HEK293 (cell line): ENCODE data around the gene ZGLP1.

Experiments used
- CTCF ChIA-PET: fragments of 350-600 bp; formaldehyde crosslinking; extraction: SDS; loops from one replicate; lab custom pipeline; 2021; ENCODE audit warnings: antibody characterized with exemption; lab: Yijun Ruan, JAX
- POLR2A ChIA-PET: fragments of 300-600 bp; formaldehyde crosslinking; extraction: SDS; loops from one replicate; lab custom pipeline; 2020; ENCODE audit warnings: antibody characterized with exemption, inconsistent platforms; lab: Yijun Ruan, JAX
- H3K27ac ChIP-seq: fragments of 200-500 bp; sonication (Bioruptor generic); 2 replicates; pipeline ENCODE4 v1.5.1; 2014; ENCODE audit warnings: low read depth, low read length, control low read depth, inconsistent platforms; ENCODE audit errors: extremely low read depth
- H3K36me3 ChIP-seq, 2 experiments: fragments of 200-500 bp in 1 of 2; sonication (Bioruptor generic) in 1 of 2; 1 replicate in 1 of 2; 2 replicates in 1 of 2; pipeline ENCODE4 v1.5.1; 2014 to 2017; ENCODE audit warnings: inconsistent platforms in 2 of 2, low read length in 2 of 2; ENCODE audit not compliant: control insufficient read depth in 2 of 2, insufficient read depth in 1 of 2
- H3K4me1 ChIP-seq: fragments of 200-500 bp; sonication (Bioruptor generic); 2 replicates; pipeline ENCODE4 v1.5.1; 2014; ENCODE audit warnings: mild to moderate bottlenecking, low read length, inconsistent platforms; ENCODE audit not compliant: control insufficient read depth, insufficient read depth
- H3K4me3 ChIP-seq: 2 replicates; pipeline ENCODE4 v1.5.1; 2011; ENCODE audit warnings: low read depth, mild to moderate bottlenecking, control low read depth, low read length, moderate library complexity
- H3K9me3 ChIP-seq: fragments of 200-500 bp; sonication (Bioruptor generic); 2 replicates; pipeline ENCODE4 v1.5.1; 2014; ENCODE audit warnings: low read depth, low read length, inconsistent platforms; ENCODE audit not compliant: control insufficient read depth, insufficient read depth
- BCL11B ChIP-seq: fragments of 450-650 bp; formaldehyde crosslinking; IDR thresholded peaks from 2 replicates; pipeline ENCODE4 v1.5.1; 2016; ENCODE audit warnings: low read depth, missing biosample characterization, missing genetic modification characterization
- HIC1 ChIP-seq: fragments of 450-650 bp; formaldehyde crosslinking; IDR thresholded peaks from 2 replicates; pipeline ENCODE4 v1.5.1; 2016; ENCODE audit warnings: missing biosample characterization, missing genetic modification characterization
- HOXA7 ChIP-seq: sonication (generic); formaldehyde crosslinking; IDR thresholded peaks from 2 replicates; pipeline ENCODE4 v1.8.1; 2022; ENCODE audit warnings: missing genetic modification reagents, borderline replicate concordance
- KLF1 ChIP-seq: fragments of 450-650 bp; formaldehyde crosslinking; IDR thresholded peaks from 2 replicates; pipeline ENCODE4 v1.5.1; 2016; ENCODE audit warnings: missing biosample characterization, missing genetic modification characterization
- KLF9 ChIP-seq: fragments of 450-650 bp; formaldehyde crosslinking; IDR thresholded peaks from 2 replicates; pipeline ENCODE4 v1.5.1; 2016; ENCODE audit warnings: missing biosample characterization, missing genetic modification characterization, low read depth
- OSR2 ChIP-seq: fragments of 450-650 bp; formaldehyde crosslinking; IDR thresholded peaks from 2 replicates; pipeline ENCODE4 v1.5.1; 2016; ENCODE audit warnings: missing biosample characterization, missing genetic modification characterization
- ZBTB11 ChIP-seq: fragments of 450-650 bp; formaldehyde crosslinking; conservative IDR thresholded peaks from 2 replicates; pipeline ENCODE4 v1.5.1; 2016; ENCODE audit warnings: low read depth, missing biosample characterization, missing genetic modification characterization
- ZBTB17 ChIP-seq: fragments of 450-650 bp; formaldehyde crosslinking; IDR thresholded peaks from 2 replicates; pipeline ENCODE4 v1.5.1; 2016; ENCODE audit warnings: missing biosample characterization, missing genetic modification characterization
- ZBTB20 ChIP-seq: fragments of 450-650 bp; formaldehyde crosslinking; IDR thresholded peaks from 2 replicates; pipeline ENCODE4 v1.5.1; 2016; ENCODE audit warnings: missing biosample characterization, missing genetic modification characterization
- ZBTB48 ChIP-seq: fragments of 450-650 bp; formaldehyde crosslinking; IDR thresholded peaks from 2 replicates; pipeline ENCODE4 v1.5.1; 2016; ENCODE audit warnings: missing biosample characterization, missing genetic modification characterization
- ZFP41 ChIP-seq: fragments of 450-650 bp; formaldehyde crosslinking; IDR thresholded peaks from 2 replicates; pipeline ENCODE4 v1.5.1; 2016; ENCODE audit warnings: missing biosample characterization, missing genetic modification characterization, borderline replicate concordance
- ZNF274 ChIP-seq, 2 experiments: fragments of 200-500 bp in 1 of 2; fragments of 450-650 bp in 1 of 2; sonication (Bioruptor generic) in 1 of 2; formaldehyde crosslinking in 1 of 2; IDR thresholded peaks; 2 replicates each; pipeline versions ENCODE4 v1.5.1 to v1.6.1; 2014 to 2016; ENCODE audit warnings: borderline replicate concordance in 1 of 2, inconsistent platforms in 1 of 2, low read length in 1 of 2, missing biosample characterization in 1 of 2, missing genetic modification characterization in 1 of 2
- ZNF335 ChIP-seq: fragments of 450-650 bp; formaldehyde crosslinking; conservative IDR thresholded peaks from 2 replicates; pipeline ENCODE4 v1.5.1; 2016; ENCODE audit warnings: missing biosample characterization, missing genetic modification characterization
- ZNF341 ChIP-seq: fragments of 450-650 bp; formaldehyde crosslinking; IDR thresholded peaks from 2 replicates; pipeline ENCODE4; 2016; ENCODE audit warnings: low read depth, missing biosample characterization, missing genetic modification characterization
- ZNF350 ChIP-seq: fragments of 450-650 bp; formaldehyde crosslinking; IDR thresholded peaks from 2 replicates; pipeline ENCODE4 v1.5.0; 2017; ENCODE audit warnings: missing biosample characterization, mild to moderate bottlenecking, missing genetic modification characterization
- ZNF366 ChIP-seq: fragments of 450-650 bp; formaldehyde crosslinking; conservative IDR thresholded peaks from 2 replicates; pipeline ENCODE4 v1.5.1; 2016; ENCODE audit warnings: missing biosample characterization, missing genetic modification characterization
- ZNF398 ChIP-seq: fragments of 450-650 bp; formaldehyde crosslinking; IDR thresholded peaks from 2 replicates; pipeline ENCODE4 v1.5.1; 2017; ENCODE audit warnings: missing biosample characterization, missing genetic modification characterization
- ZNF416 ChIP-seq: fragments of 450-650 bp; formaldehyde crosslinking; IDR thresholded peaks from 2 replicates; pipeline ENCODE4 v1.5.1; 2016; ENCODE audit warnings: missing biosample characterization, missing genetic modification characterization
- ZNF600 ChIP-seq: fragments of 450-650 bp; formaldehyde crosslinking; IDR thresholded peaks from 2 replicates; pipeline ENCODE4 v1.5.1; 2016; ENCODE audit warnings: missing biosample characterization, missing genetic modification characterization
- ZNF747 ChIP-seq: fragments of 450-650 bp; formaldehyde crosslinking; IDR thresholded peaks from 2 replicates; pipeline ENCODE4 v1.5.1; 2016; ENCODE audit warnings: missing biosample characterization, missing genetic modification characterization
- TF ChIP-seq, protein P1 (sequence below): fragments of 450-650 bp; formaldehyde crosslinking; IDR thresholded peaks from 2 replicates; pipeline ENCODE4 v1.5.1; 2016; ENCODE audit warnings: missing biosample characterization, missing genetic modification characterization
- TF ChIP-seq, protein P2 (sequence below): sonication (generic); formaldehyde crosslinking; IDR thresholded peaks from 2 replicates; pipeline ENCODE4 v1.8.1; 2022; ENCODE audit warnings: mild to moderate bottlenecking, moderate library complexity, missing genetic modification reagents

ZGLP1 gene

DNA sequence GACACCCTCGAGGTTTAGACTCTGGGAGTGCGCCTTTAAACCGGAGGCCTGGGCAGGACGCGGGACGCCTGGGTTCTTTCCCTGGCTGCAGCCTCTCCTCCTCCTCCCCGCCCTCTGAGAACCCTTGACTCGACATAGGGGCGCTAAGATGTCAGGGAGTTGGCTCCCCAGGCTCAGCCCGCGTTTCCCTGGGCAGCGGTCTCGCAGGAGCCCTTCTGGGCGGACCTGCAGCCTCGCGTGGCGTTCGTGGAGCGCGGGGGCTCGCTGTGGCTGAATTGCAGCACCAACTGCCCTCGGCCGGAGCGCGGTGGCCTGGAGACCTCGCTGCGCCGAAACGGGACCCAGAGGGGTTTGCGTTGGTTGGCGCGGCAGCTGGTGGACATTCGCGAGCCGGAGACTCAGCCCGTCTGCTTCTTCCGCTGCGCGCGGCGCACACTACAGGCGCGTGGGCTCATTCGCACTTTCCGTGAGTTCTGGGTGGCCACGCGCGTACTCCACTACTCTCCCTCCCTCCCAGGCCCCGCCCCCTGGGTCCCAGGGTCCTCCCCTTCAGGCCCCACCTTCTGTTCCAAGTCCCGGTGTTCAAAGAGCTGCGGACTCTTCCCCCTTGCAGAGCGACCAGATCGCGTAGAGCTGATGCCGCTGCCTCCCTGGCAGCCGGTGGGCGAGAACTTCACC is 18.6 kb downstream of the ZGLP1 start (continued):
- TF ChIP-seq KLF9 (peak; percentile 78), HOXA7 (no peak), ZNF398 (tag by site-specific recombination) (no peak), HIC1 (tag by site-specific recombination) (peak; percentile 58; the same call in 1 of the 2 replicates), BCL11B (peak; percentile 13; the same call in 1 of the 2 replicates), ZNF341 (tag by site-specific recombination) (peak; percentile 77; the same call in 1 of the 2 replicates)
- TF ChIP-seq, protein P1, sequence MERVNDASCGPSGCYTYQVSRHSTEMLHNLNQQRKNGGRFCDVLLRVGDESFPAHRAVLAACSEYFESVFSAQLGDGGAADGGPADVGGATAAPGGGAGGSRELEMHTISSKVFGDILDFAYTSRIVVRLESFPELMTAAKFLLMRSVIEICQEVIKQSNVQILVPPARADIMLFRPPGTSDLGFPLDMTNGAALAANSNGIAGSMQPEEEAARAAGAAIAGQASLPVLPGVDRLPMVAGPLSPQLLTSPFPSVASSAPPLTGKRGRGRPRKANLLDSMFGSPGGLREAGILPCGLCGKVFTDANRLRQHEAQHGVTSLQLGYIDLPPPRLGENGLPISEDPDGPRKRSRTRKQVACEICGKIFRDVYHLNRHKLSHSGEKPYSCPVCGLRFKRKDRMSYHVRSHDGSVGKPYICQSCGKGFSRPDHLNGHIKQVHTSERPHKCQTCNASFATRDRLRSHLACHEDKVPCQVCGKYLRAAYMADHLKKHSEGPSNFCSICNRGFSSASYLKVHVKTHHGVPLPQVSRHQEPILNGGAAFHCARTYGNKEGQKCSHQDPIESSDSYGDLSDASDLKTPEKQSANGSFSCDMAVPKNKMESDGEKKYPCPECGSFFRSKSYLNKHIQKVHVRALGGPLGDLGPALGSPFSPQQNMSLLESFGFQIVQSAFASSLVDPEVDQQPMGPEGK (tag by site-specific recombination): peak; percentile 50

DNA sequence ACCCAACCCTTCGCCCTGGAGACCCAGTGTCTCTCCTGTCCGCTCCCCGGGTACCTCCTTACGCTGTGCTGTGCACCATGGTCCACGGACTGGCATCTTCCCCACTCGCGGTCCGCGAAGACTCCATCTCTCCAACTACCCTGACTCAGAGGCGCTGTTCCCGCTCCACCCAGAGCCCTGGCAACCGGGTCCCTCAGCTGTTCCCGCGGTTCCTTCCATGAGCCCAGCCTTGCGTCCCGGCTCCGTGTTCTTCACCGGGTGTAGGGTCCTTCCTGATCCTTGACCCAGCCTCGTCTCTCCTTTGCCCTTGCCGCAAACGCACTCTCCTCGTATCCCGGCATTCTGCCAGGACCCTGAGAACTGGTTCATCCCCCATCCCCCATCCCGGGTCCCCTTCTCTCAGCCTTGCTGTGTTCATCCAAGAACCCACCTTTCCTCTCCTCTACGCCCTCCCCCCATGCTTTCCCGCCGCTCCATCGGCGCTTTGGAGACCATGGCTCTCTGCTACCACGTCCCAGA is 19.2 kb downstream of the ZGLP1 start:
- Histone ChIP-seq H3K36me3 (peaks cover 0 to 5% of the 10 kb centered on the region in 2 experiments; a peak in 1 of 3 replicates), H3K4me1 (peaks cover 4% of the 10 kb centered on the region; the same call in 1 of the 2 replicates), H3K27ac (no peak overlapping the region), H3K4me3 (peak overlapping the region; percentile 41), H3K9me3 (no peaks in the 10 kb centered on the region)
- ChIA-PET CTCF (interaction anchor here (0.6 to 3.2 kb wide), 5 partner anchors 9 to 126 kb away, joined by 3 to 13 read pairs (median 5); partner anchors contain the start of gene ICAM1), POLR2A (interaction anchor here (1.1 to 2.0 kb wide), 8 partner anchors 13 to 90 kb away, joined by 3 to 16 read pairs (median 10); partner anchors contain the start of genes ICAM1, RAVER1 and TYK2)
- no peak for TF ChIP-seq ZNF350
- TF ChIP-seq ZBTB11 (tag by site-specific recombination): peak; percentile 10; the same call in 1 of the 2 replicates
- no peak for TF ChIP-seq ZNF274 (IDR thresholded peaks at IDR 0.05; ENCODE audit: low read length)
- no peak for TF ChIP-seq ZNF274 (tag by site-specific recombination; IDR thresholded peaks at IDR 0.05; ENCODE audit: borderline replicate concordance)
- no peak for TF ChIP-seq ZFP41 (tag by site-specific recombination)
- TF ChIP-seq OSR2 (tag by site-specific recombination): no peak
- TF ChIP-seq, protein P2, sequence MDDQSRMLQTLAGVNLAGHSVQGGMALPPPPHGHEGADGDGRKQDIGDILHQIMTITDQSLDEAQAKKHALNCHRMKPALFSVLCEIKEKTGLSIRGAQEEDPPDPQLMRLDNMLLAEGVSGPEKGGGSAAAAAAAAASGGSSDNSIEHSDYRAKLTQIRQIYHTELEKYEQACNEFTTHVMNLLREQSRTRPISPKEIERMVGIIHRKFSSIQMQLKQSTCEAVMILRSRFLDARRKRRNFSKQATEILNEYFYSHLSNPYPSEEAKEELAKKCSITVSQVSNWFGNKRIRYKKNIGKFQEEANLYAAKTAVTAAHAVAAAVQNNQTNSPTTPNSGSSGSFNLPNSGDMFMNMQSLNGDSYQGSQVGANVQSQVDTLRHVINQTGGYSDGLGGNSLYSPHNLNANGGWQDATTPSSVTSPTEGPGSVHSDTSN (CRISPR knock-in tag): 0 out of 2 replicates have a peak, but pooled peaks have one; percentile 33
- TF ChIP-seq ZBTB20: peak; percentile 84
- TF ChIP-seq ZNF366 (tag by site-specific recombination): peak; percentile 49
- TF ChIP-seq ZNF416 (tag by site-specific recombination): no peak
- 0 out of 2 replicates have a peak, but pooled peaks have one; percentile 4 for TF ChIP-seq KLF1 (tag by site-specific recombination)
- peak; percentile 98 for TF ChIP-seq ZNF341 (tag by site-specific recombination)
- peak; percentile 56; the same call in 1 of the 2 replicates for TF ChIP-seq ZBTB48 (tag by site-specific recombination)
- peak; percentile 75 for TF ChIP-seq ZNF335 (tag by site-specific recombination)
- peak; percentile 92 for TF ChIP-seq ZNF600 (tag by site-specific recombination)
- peak; percentile 59 for TF ChIP-seq ZBTB17 (tag by site-specific recombination)
- no peak for TF ChIP-seq ZNF747
